Transverse colon (tissue), 4 donors: ENCODE data around the gene ST6GALNAC5.

Experiments used
- EP300 ChIP-seq: sonication (generic); formaldehyde crosslinking; IDR thresholded peaks from one replicate; pipeline ENCODE4 v1.6.1; 2017; ENCODE audit warnings: antibody characterized with exemption, low read depth
- POLR2A ChIP-seq: fragments of 450-650 bp; IDR thresholded peaks from one replicate; pipeline ENCODE4 v1.6.1; 2016; ENCODE audit warnings: antibody characterized with exemption, mild to moderate bottlenecking, moderate library complexity
- POLR2AphosphoS5 ChIP-seq, 3 donors: sonication (generic); formaldehyde crosslinking; IDR thresholded peaks; one replicate each; pipeline ENCODE4 v1.6.1; 2016; ENCODE audit warnings: antibody characterized with exemption in 3 of 3
- TF ChIP-seq, protein P1 (sequence below), 5 experiments: fragments of 200-600 bp in 3 of 5; fragments of 450-650 bp in 2 of 5; sonication (generic) in 3 of 5; IDR thresholded peaks; 1 replicate in 2 of 5; 2 replicates in 3 of 5; pipeline ENCODE4 v1.5.1; 2016 to 2017; ENCODE audit warnings: antibody characterized with exemption in 5 of 5, inconsistent platforms in 3 of 5, mild to moderate bottlenecking in 2 of 5, moderate library complexity in 1 of 5

DNA sequence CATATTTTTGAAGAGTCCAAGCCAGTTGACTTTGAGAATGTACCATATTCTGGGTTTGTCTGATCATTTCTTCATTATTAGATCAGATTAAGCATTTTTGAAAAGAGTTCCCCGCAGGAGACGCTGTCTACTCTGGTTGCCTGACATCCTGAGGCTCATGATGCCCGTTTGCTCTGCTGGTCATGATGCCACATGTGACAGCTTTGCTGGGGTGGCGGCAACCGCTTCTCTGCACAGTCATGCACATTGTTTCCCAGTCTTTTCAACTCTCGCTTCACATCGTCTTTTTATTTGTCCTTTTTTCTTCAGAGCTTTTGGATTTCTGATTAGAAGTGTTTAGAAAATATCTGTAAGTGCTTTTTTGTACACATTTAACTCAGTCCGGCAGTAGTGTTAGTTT is 90.7 kb downstream of the ST6GALNAC5 start:
- TF ChIP-seq, protein P1, sequence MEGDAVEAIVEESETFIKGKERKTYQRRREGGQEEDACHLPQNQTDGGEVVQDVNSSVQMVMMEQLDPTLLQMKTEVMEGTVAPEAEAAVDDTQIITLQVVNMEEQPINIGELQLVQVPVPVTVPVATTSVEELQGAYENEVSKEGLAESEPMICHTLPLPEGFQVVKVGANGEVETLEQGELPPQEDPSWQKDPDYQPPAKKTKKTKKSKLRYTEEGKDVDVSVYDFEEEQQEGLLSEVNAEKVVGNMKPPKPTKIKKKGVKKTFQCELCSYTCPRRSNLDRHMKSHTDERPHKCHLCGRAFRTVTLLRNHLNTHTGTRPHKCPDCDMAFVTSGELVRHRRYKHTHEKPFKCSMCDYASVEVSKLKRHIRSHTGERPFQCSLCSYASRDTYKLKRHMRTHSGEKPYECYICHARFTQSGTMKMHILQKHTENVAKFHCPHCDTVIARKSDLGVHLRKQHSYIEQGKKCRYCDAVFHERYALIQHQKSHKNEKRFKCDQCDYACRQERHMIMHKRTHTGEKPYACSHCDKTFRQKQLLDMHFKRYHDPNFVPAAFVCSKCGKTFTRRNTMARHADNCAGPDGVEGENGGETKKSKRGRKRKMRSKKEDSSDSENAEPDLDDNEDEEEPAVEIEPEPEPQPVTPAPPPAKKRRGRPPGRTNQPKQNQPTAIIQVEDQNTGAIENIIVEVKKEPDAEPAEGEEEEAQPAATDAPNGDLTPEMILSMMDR (IDR thresholded peaks at IDR 0.05) = no peak
- TF ChIP-seq EP300 (no peak), POLR2AphosphoS5 (IDR thresholded peaks at IDR 0.05) (no peak), POLR2A (no peak)
